HepG2 (cell line): ENCODE data around the gene TP63. TPM values are rescaled to one million over a fixed set of nuclear protein-coding genes. Genes with fewer than 3 reads are reported as not detected.

Experiments
- ATAC-seq: fragments of 200-7000 bp; cut with Tn5 transposase; 3 replicates; pipeline ENCODE4 v1.9.1; 2020; ENCODE audit warnings: mild to moderate bottlenecking, moderate library complexity
- BruUV-seq: library from RNA; stranded (reverse); fragments of 400-500 nt; replicated peaks from 2 replicates; lab custom pipeline; 2021; lab: Mats Ljungman, UMichigan
- CTCF ChIA-PET: fragments of 300-600 bp; formaldehyde crosslinking; extraction: SDS; loops from one replicate; lab custom pipeline; 2021; ENCODE audit warnings: low total read pairs, inconsistent platforms, low intra/inter-chr PET ratio; lab: Yijun Ruan, JAX
- POLR2A ChIA-PET: fragments of 350-600 bp; sonication (Branson Sonifier 250); formaldehyde crosslinking; loops from one replicate; lab custom pipeline; 2020; ENCODE audit warnings: antibody characterized with exemption, inconsistent platforms; lab: Yijun Ruan, JAX
- DNase-seq: peaks from one replicate; pipeline ENCODE4 v3.0.0-alpha.2; 2015; ENCODE audit warnings: low spot score
- FAIRE-seq: peaks from 3 replicates; lab custom pipeline; 2011; peaks lifted over from hg19 to GRCh38; lab: Jason Lieb, UNC
- H2AFZ ChIP-seq: one replicate; pipeline ENCODE4 v1.6.1; 2011; ENCODE audit warnings: low read length, inconsistent platforms
- H3K27ac ChIP-seq: fragments of 300-600 bp; 3 replicates; pipeline ENCODE4 v1.8.0; 2011; ENCODE audit warnings: mixed run types, mild to moderate bottlenecking, mixed read lengths, low read length, inconsistent platforms; ENCODE audit not compliant: insufficient read depth; ENCODE audit errors: extremely low read length
- H3K27me3 ChIP-seq, 2 experiments: fragments of 200-600 bp in 1 of 2; 2 replicates in 1 of 2; 3 replicates in 1 of 2; pipeline versions ENCODE4 v1.6.0 to v1.8.0; 2011; ENCODE audit warnings: low read length in 2 of 2, mild to moderate bottlenecking in 2 of 2, moderate library complexity in 2 of 2, inconsistent platforms in 1 of 2; ENCODE audit not compliant: insufficient read depth in 2 of 2, control insufficient read depth in 1 of 2
- H3K36me3 ChIP-seq, 2 experiments: fragments of 200-600 bp in 1 of 2; replicated peaks in 1 of 2; 2 replicates in 1 of 2; 3 replicates in 1 of 2; pipeline versions ENCODE4 v1.5.1 to v1.8.0; 2011; ENCODE audit warnings: low read length in 2 of 2, inconsistent platforms in 1 of 2; ENCODE audit not compliant: insufficient read depth in 2 of 2, control insufficient read depth in 1 of 2
- H3K4me1 ChIP-seq: 2 replicates; pipeline ENCODE4 v1.5.1; 2012; ENCODE audit warnings: low read length, inconsistent platforms; ENCODE audit not compliant: insufficient read depth
- H3K4me2 ChIP-seq: 2 replicates; pipeline ENCODE4 v1.6.0; 2011; ENCODE audit warnings: low read depth, low read length, inconsistent platforms
- H3K4me3 ChIP-seq, 3 experiments: fragments of 200-600 bp in 1 of 3; sonication (generic), shearing (Covaris generic) in 1 of 3; replicated peaks in 1 of 3; 2 replicates each; pipeline ENCODE4 v1.5.1; 2011 to 2016; ENCODE audit warnings: low read length in 3 of 3, inconsistent platforms in 2 of 3, low read depth in 2 of 3, mild to moderate bottlenecking in 2 of 3, control low read depth in 1 of 3, mixed read lengths in 1 of 3; ENCODE audit not compliant: insufficient read depth in 1 of 3
- H3K79me2 ChIP-seq: one replicate; pipeline ENCODE4 v1.6.1; 2011; ENCODE audit warnings: low read length, inconsistent platforms; ENCODE audit not compliant: insufficient read depth
- H3K9ac ChIP-seq: 2 replicates; pipeline ENCODE4 v1.6.0; 2011; ENCODE audit warnings: mild to moderate bottlenecking, low read depth, low read length, inconsistent platforms; ENCODE audit not compliant: insufficient read depth
- H3K9me3 ChIP-seq: 2 replicates; pipeline ENCODE4 v1.5.1; 2012; ENCODE audit warnings: mild to moderate bottlenecking, low read length
- H4K20me1 ChIP-seq: 2 replicates; pipeline ENCODE4 v1.6.0; 2011; ENCODE audit warnings: inconsistent platforms, mild to moderate bottlenecking, low read length, moderate library complexity; ENCODE audit not compliant: insufficient read depth
- AGO2 ChIP-seq: fragments of 200-400 bp; formaldehyde crosslinking; optimal IDR thresholded peaks from 2 replicates; pipeline ENCODE3; 2017; ENCODE audit warnings: mild to moderate bottlenecking, low read depth, low read length, moderate library complexity
- SRSF9 ChIP-seq: fragments of 200-400 bp; formaldehyde crosslinking; IDR thresholded peaks from 2 replicates; pipeline ENCODE4 v1.6.1; 2018; ENCODE audit warnings: borderline replicate concordance, mild to moderate bottlenecking, low read depth, low read length; ENCODE audit not compliant: insufficient read depth, poor library complexity, severe bottlenecking
- ZNF777 ChIP-seq: sonication (generic); formaldehyde crosslinking; IDR thresholded peaks from 2 replicates; pipeline ENCODE4 v1.4.0; 2020; ENCODE audit warnings: missing genetic modification reagents
- in situ Hi-C: cut with HindIII; loops from 2 replicates; pipeline ENCODE4 v1.10.0; 2017; ENCODE audit warnings: low pct_unique_long_range_greater_than_20kb; ENCODE audit not compliant: extremely low pct_ligation_motif_present
- intact Hi-C: fragments of 100-400 bp; cut with micrococcal nuclease; formaldehyde crosslinking; loops from one replicate; pipeline ENCODE4 v1.10.0; 2022; ENCODE audit not compliant: unreplicated experiment
- polyA plus RNA-seq, 8 experiments: library from polyadenylated mRNA; depleted of rRNA in 3 of 8; stranded (reverse) in 7 of 8; unstranded in 1 of 8; fragments of >200 nt; fragmentation: Illumina TruSeq in 4 of 8; extraction: Trizol in 4 of 8; gene quantifications; 2 replicates each; pipeline versions ENCODE4 v1.2.1 to v1.2.3, GENCODE V29; 2011 to 2016; ENCODE audit warnings: low read depth in 4 of 8, missing spikeins in 1 of 8, mixed read lengths in 1 of 8; ENCODE audit not compliant: insufficient read depth in 1 of 8
- total RNA-seq, 5 experiments: library from RNA; depleted of rRNA; stranded (reverse); fragments of >200 nt; fragmentation: Illumina TruSeq; extraction: Trizol; gene quantifications; 2 replicates each; pipeline ENCODE4 v1.2.3, GENCODE V29; 2016; ENCODE audit warnings: low read depth in 1 of 5
- TF ChIP-seq, protein P1 (sequence below): sonication (generic); formaldehyde crosslinking; IDR thresholded peaks from one replicate; pipeline ENCODE4 v1.5.1; 2020; ENCODE audit warnings: mild to moderate bottlenecking, missing genetic modification reagents; ENCODE audit errors: not compliant biosample characterization

TP63 gene
- total and polyA plus RNA-seq, 2 of the 13 experiments (the other 11 are each of a cell fraction or from before 2014, with no cell fraction given), result not detected

GRCh38 chr3:189641776-189642175, 10.6 kb downstream of the TP63 start:
- TF ChIP-seq ZNF777 (no peak), AGO2 (no peak), SRSF9 (no peak)
- TF ChIP-seq, protein P1, sequence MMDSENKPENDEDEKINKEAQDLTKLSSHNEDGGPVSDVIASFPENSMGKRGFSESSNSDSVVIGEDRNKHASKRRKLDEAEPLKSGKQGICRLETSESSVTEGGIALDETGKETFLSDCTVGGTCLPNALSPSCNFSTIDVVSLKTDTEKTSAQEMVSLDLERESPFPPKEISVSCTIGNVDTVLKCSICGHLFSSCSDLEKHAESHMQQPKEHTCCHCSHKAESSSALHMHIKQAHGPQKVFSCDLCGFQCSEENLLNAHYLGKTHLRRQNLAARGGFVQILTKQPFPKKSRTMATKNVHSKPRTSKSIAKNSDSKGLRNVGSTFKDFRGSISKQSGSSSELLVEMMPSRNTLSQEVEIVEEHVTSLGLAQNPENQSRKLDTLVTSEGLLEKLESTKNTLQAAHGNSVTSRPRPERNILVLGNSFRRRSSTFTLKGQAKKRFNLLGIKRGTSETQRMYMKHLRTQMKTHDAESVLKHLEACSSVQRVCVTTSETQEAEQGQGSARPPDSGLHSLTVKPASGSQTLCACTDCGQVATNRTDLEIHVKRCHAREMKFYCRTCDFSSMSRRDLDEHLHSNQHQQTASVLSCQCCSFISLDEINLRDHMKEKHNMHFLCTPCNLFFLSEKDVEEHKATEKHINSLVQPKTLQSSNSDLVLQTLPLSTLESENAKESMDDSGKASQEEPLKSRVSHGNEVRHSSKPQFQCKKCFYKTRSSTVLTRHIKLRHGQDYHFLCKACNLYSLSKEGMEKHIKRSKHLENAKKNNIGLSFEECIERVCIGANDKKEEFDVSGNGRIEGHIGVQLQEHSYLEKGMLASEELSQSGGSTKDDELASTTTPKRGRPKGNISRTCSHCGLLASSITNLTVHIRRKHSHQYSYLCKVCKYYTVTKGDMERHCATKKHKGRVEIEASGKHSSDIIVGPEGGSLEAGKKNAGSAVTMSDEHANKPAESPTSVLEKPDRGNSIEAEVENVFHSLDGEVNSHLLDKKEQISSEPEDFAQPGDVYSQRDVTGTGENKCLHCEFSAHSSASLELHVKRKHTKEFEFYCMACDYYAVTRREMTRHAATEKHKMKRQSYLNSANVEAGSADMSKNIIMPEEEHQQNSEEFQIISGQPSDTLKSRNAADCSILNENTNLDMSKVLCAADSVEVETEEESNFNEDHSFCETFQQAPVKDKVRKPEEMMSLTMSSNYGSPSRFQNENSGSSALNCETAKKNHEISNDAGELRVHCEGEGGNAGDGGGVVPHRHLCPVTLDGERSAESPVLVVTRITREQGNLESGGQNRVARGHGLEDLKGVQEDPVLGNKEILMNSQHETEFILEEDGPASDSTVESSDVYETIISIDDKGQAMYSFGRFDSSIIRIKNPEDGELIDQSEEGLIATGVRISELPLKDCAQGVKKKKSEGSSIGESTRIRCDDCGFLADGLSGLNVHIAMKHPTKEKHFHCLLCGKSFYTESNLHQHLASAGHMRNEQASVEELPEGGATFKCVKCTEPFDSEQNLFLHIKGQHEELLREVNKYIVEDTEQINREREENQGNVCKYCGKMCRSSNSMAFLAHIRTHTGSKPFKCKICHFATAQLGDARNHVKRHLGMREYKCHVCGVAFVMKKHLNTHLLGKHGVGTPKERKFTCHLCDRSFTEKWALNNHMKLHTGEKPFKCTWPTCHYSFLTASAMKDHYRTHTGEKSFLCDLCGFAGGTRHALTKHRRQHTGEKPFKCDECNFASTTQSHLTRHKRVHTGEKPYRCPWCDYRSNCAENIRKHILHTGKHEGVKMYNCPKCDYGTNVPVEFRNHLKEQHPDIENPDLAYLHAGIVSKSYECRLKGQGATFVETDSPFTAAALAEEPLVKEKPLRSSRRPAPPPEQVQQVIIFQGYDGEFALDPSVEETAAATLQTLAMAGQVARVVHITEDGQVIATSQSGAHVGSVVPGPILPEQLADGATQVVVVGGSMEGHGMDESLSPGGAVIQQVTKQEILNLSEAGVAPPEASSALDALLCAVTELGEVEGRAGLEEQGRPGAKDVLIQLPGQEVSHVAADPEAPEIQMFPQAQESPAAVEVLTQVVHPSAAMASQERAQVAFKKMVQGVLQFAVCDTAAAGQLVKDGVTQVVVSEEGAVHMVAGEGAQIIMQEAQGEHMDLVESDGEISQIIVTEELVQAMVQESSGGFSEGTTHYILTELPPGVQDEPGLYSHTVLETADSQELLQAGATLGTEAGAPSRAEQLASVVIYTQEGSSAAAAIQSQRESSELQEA (CRISPR knock-in tag), result no peak
- no peak overlapping the region for H3K4me2 ChIP-seq
- POLR2A ChIA-PET, result no interaction called here
- no peaks in the 10 kb centered on the region for H3K9me3 ChIP-seq
- intact Hi-C loops (no loop called here), in situ Hi-C loops (no loop called here)
- DNase-seq, result no peak
- no peaks in the 10 kb centered on the region for H3K36me3 ChIP-seq
- no peak for FAIRE-seq
- H3K27ac ChIP-seq, result no peak overlapping the region
- no peak overlapping the region for H3K9ac ChIP-seq
- no peaks in the 10 kb centered on the region for H3K79me2 ChIP-seq
- no peak for ATAC-seq
- no peaks in the 10 kb centered on the region for H4K20me1 ChIP-seq
- BruUV-seq, result no TSS peak
- H3K27me3 ChIP-seq, result no peaks in the 10 kb centered on the region
- H3K4me1 ChIP-seq, result no peaks in the 10 kb centered on the region
- CTCF ChIA-PET, result no interaction called here
- H3K4me3 ChIP-seq, result no peak overlapping the region
- H2AFZ ChIP-seq, result no peak overlapping the region
